Breast epithelium (tissue), 4 donors: ENCODE measurements around the gene ST7. TPM values are rescaled to one million over a fixed set of nuclear protein-coding genes. Genes with fewer than 3 reads are reported as not detected.
"Not testable (repeated sequence)": the region's sequence is repeated elsewhere in the genome, so short reads cannot be mapped to it uniquely, and the experiment has no call there.

ENCODE experiments used
- DNase-seq, 2 donors: peaks; one replicate each; pipeline ENCODE4 v3.0.0-alpha.2; 2019; ENCODE audit warnings: low spot score in 2 of 2
- H3K27ac ChIP-seq, 2 donors: fragments of 200-600 bp; sonication (generic) in 1 of 2; one replicate each; pipeline ENCODE4 v1.5.1; 2016 to 2019; ENCODE audit warnings: mild to moderate bottlenecking in 1 of 2
- H3K27me3 ChIP-seq, 2 donors: fragments of 200-600 bp; sonication (generic) in 1 of 2; one replicate each; pipeline versions ENCODE4 v1.5.1 to v1.6.0; 2017 to 2019; ENCODE audit warnings: control low read depth in 1 of 2, mild to moderate bottlenecking in 1 of 2
- H3K36me3 ChIP-seq: fragments of 200-600 bp; one replicate; pipeline ENCODE4 v1.5.1; 2019
- H3K4me1 ChIP-seq, 2 donors: fragments of 200-600 bp; sonication (generic); one replicate each; pipeline ENCODE4 v1.5.1; 2016 to 2019; ENCODE audit warnings: control low read depth in 1 of 2
- H3K4me3 ChIP-seq, 3 donors: fragments of 200-600 bp; sonication (generic); 1 replicate in 2 of 3; 2 replicates in 1 of 3; pipeline ENCODE4 v1.5.1; 2016 to 2019; ENCODE audit warnings: mild to moderate bottlenecking in 3 of 3, moderate library complexity in 2 of 3
- H3K9me3 ChIP-seq, 2 donors: fragments of 200-600 bp; sonication (generic) in 1 of 2; one replicate each; pipeline ENCODE4 v1.5.1; 2016 to 2019; ENCODE audit warnings: control low read depth in 1 of 2
- POLR2A ChIP-seq: fragments of 450-650 bp; IDR thresholded peaks from one replicate; pipeline ENCODE4 v1.6.1; 2016; ENCODE audit warnings: antibody characterized with exemption, mild to moderate bottlenecking, moderate library complexity
- POLR2AphosphoS5 ChIP-seq, 3 donors: sonication (generic); formaldehyde crosslinking; IDR thresholded peaks; one replicate each; pipeline ENCODE4 v1.6.1; 2017; ENCODE audit warnings: antibody characterized with exemption in 3 of 3
- intact Hi-C: fragments of 100-400 bp; cut with DNase I; formaldehyde crosslinking; loops from one replicate; pipeline ENCODE4 v1.15.1; 2023; ENCODE audit warnings: low total_unique reads
- total RNA-seq, 3 donors: library from RNA; depleted of rRNA; stranded (reverse); fragments of >200 nt; gene quantifications; one replicate each; pipeline ENCODE4 v1.1.0, GENCODE V29; 2016
- TF ChIP-seq, protein P1 (sequence below), 3 donors: fragments of 450-650 bp; IDR thresholded peaks; one replicate each; pipeline ENCODE4 v1.5.1; 2016 to 2017; ENCODE audit warnings: antibody characterized with exemption in 3 of 3, mild to moderate bottlenecking in 3 of 3, moderate library complexity in 3 of 3

Gene ST7
- total RNA-seq, 3 donors from 2014 or later: 24.3 to 41.4 (median 27.5) TPM

- Histone ChIP-seq H3K27me3 (no peaks in the 10 kb centered on the region), H3K4me3 (no peak overlapping the region), H3K4me1 (no peaks in the 10 kb centered on the region), H3K27ac (no peak overlapping the region), H3K36me3 (no peaks in the 10 kb centered on the region), H3K9me3 (no peaks in the 10 kb centered on the region)
- DNase-seq: no peak
- TF ChIP-seq, protein P1, sequence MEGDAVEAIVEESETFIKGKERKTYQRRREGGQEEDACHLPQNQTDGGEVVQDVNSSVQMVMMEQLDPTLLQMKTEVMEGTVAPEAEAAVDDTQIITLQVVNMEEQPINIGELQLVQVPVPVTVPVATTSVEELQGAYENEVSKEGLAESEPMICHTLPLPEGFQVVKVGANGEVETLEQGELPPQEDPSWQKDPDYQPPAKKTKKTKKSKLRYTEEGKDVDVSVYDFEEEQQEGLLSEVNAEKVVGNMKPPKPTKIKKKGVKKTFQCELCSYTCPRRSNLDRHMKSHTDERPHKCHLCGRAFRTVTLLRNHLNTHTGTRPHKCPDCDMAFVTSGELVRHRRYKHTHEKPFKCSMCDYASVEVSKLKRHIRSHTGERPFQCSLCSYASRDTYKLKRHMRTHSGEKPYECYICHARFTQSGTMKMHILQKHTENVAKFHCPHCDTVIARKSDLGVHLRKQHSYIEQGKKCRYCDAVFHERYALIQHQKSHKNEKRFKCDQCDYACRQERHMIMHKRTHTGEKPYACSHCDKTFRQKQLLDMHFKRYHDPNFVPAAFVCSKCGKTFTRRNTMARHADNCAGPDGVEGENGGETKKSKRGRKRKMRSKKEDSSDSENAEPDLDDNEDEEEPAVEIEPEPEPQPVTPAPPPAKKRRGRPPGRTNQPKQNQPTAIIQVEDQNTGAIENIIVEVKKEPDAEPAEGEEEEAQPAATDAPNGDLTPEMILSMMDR (IDR thresholded peaks at IDR 0.05): no peak
- no peak for TF ChIP-seq POLR2AphosphoS5 (IDR thresholded peaks at IDR 0.05)
- no peak for TF ChIP-seq POLR2A
- intact Hi-C loops: no loop called here
Measured at GRCh38 chr7:116970238-116970910, 17.1 kb downstream of the ST7 start.

- H3K4me1 ChIP-seq, H3K9me3 ChIP-seq, H3K4me3 ChIP-seq, H3K27me3 ChIP-seq, H3K27ac ChIP-seq, intact Hi-C loops, H3K36me3 ChIP-seq, DNase-seq: not testable (repeated sequence)
Measured at GRCh38 chr7:116971153-116971552, 17.9 kb downstream of the ST7 start.

GRCh38 chr7:116971869-116972268 is 18.6 kb downstream of the ST7 start:
- TF ChIP-seq, protein P1 (IDR thresholded peaks at IDR 0.05): no peak
- TF ChIP-seq POLR2AphosphoS5 (IDR thresholded peaks at IDR 0.05) (no peak), POLR2A (no peak)
- Histone ChIP-seq H3K4me3 (no peak overlapping the region), H3K36me3 (no peaks in the 10 kb centered on the region), H3K4me1 (no peaks in the 10 kb centered on the region), H3K27me3 (no peaks in the 10 kb centered on the region), H3K9me3 (no peaks in the 10 kb centered on the region), H3K27ac (no peak overlapping the region)
- no peak for DNase-seq
- intact Hi-C loops: no loop called here

DNA sequence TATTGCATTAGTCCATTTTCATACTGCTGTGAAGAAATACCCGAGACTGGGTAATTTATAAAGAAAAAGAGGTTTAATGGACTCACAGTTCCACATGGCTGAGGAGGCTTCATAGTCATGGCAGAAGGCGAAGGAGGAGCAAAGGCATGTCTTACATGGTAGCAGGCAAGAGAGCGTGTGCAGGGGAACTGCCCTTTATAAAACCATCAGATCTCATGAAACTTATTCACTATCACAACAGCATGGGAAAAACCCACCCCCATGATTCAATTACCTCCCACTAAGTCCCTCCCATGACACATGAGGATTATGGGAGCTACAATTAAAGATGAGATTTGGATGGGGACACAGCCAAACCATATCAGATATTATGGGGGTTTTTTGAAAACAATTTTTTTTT is 21.7 kb downstream of the ST7 start:
- H3K27me3 ChIP-seq, intact Hi-C loops, H3K4me1 ChIP-seq, H3K27ac ChIP-seq, H3K36me3 ChIP-seq, H3K9me3 ChIP-seq, H3K4me3 ChIP-seq, DNase-seq: not testable (repeated sequence)

DNA sequence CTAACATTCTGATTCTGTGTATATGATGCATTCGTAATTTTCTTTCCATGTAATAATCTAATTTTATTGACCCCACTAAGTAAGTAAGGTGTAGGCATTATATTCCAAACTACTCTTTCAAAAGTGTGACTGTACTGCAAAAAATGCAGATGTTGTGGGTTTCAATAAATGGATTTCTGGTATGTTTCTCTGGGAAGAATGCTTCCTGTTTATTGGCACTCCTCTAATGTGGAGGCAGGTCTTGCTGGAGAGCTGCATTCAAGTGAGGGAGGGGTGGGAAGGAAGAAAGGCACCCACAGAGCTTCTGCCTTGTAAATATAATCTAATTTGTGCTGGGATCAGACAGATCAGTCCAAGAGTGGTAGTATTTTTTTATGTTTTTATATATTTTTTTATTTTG is 23.9 kb downstream of the ST7 start:
- intact Hi-C loops: no loop called here

DNA sequence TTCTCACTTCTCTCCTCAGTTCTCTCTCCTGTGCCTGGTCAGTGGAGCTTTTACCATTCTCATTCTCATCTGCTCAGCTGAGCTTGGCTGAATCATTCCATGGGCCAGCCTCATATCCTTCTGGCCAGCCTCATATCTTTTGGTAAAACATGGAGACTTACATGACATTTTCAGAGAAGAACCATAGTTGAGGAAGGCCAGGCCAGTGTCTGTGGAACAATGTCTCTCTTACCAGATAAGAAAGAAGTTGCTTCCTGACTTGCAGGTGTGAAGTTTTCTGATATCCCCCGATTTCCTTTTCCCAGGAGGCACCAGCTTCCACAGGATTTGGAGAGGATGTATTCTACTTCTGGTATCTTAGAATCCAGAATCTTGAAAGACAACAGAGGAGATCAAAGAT is 24.7 kb downstream of the ST7 start:
- intact Hi-C loops: no loop called here
- Histone ChIP-seq H3K9me3 (no peaks in the 10 kb centered on the region), H3K27ac (no peak overlapping the region), H3K4me1 (no peaks in the 10 kb centered on the region), H3K4me3 (no peak overlapping the region), H3K27me3 (no peaks in the 10 kb centered on the region), H3K36me3 (no peaks in the 10 kb centered on the region)
- TF ChIP-seq POLR2AphosphoS5 (IDR thresholded peaks at IDR 0.05) (no peak), POLR2A (no peak)
- TF ChIP-seq, protein P1 (IDR thresholded peaks at IDR 0.05): no peak
- DNase-seq: no peak

More for the DNA sequence above, 23.9 kb downstream of the ST7 start:
- H3K36me3 ChIP-seq: no peaks in the 10 kb centered on the region
- no peaks in the 10 kb centered on the region for H3K9me3 ChIP-seq
- no peaks in the 10 kb centered on the region for H3K27me3 ChIP-seq
- H3K27ac ChIP-seq: no peak overlapping the region
- no peak for DNase-seq
- TF ChIP-seq, protein P1 (IDR thresholded peaks at IDR 0.05): no peak
- TF ChIP-seq POLR2AphosphoS5 (IDR thresholded peaks at IDR 0.05) (no peak), POLR2A (no peak)
- no peak overlapping the region for H3K4me3 ChIP-seq
- no peaks in the 10 kb centered on the region for H3K4me1 ChIP-seq
